ENCODE data around the gene ENOX1.

DNA sequence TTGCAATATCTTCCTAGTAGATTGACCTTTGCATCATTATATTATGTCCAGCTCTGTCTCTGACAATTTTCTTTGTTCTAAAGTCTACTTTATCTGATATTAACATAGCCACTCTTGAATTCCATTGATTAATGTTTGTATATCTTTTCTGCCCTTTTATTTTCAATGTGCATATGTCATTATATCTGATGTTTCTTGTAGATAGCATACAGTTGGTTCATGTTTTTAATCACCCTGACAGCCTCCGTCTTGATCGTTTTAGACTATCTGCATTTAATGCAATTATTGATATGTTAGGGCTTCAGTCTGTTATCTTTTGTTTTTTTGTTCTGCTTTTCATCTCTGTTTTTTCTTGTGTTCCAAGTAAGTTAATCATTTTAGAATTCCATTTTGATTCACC is 159.8 kb downstream of the ENOX1 start:
- no peak for TF ChIP-seq CTCF (IDR thresholded peaks at IDR 0.05)
- no peak for TF ChIP-seq POLR2A (IDR thresholded peaks at IDR 0.05)

All from testis (tissue), 2 donors.